GM23338 (cell line): ENCODE data around the gene MAPK8IP2. TPM values are rescaled to one million over a fixed set of nuclear protein-coding genes. Genes with fewer than 3 reads are reported as not detected.

Experiments
- ATAC-seq: fragments of 200-7000 bp; cut with Tn5 transposase; 3 replicates; pipeline ENCODE4 v1.9.1; 2020
- DNase-seq: peaks from one replicate; pipeline ENCODE4 v3.0.0-alpha.2; 2015; ENCODE audit warnings: low spot score
- H2AFZ ChIP-seq: fragments of 200-600 bp; sonication (generic); 2 replicates; pipeline ENCODE4 v1.8.0; 2016; ENCODE audit warnings: antibody characterized with exemption, mild to moderate bottlenecking, moderate library complexity
- H3F3A ChIP-seq: fragments of 200-600 bp; sonication (generic); replicated peaks from 2 replicates; pipeline ENCODE4 v1.8.0; 2017; ENCODE audit warnings: antibody characterized with exemption, mixed run types, low read depth
- H3K27ac ChIP-seq: fragments of 200-600 bp; sonication (generic); 2 replicates; pipeline ENCODE4 v1.6.1; 2016; ENCODE audit warnings: low read depth
- H3K27me3 ChIP-seq: fragments of 200-600 bp; sonication (generic); 2 replicates; pipeline ENCODE4 v1.8.0; 2016; ENCODE audit warnings: mild to moderate bottlenecking, mixed run types, moderate library complexity; ENCODE audit not compliant: insufficient read depth
- H3K36me3 ChIP-seq: fragments of 200-600 bp; sonication (generic); 2 replicates; pipeline ENCODE4 v1.8.0; 2016; ENCODE audit warnings: mild to moderate bottlenecking; ENCODE audit not compliant: insufficient read depth
- H3K4me1 ChIP-seq: fragments of 200-600 bp; sonication (generic); 2 replicates; pipeline ENCODE4 v1.8.0; 2016; ENCODE audit warnings: mild to moderate bottlenecking, moderate library complexity; ENCODE audit not compliant: insufficient read depth
- H3K4me2 ChIP-seq: fragments of 200-600 bp; sonication (generic); 2 replicates; pipeline ENCODE4 v1.7.1; 2017; ENCODE audit warnings: mixed run types
- H3K4me3 ChIP-seq: fragments of 200-600 bp; sonication (generic); 2 replicates; pipeline ENCODE4 v1.6.1; 2016; ENCODE audit warnings: mixed run types
- H3K79me2 ChIP-seq: fragments of 200-600 bp; sonication (generic); replicated peaks from 2 replicates; pipeline ENCODE4 v1.8.0; 2017; ENCODE audit warnings: mild to moderate bottlenecking; ENCODE audit not compliant: insufficient read depth
- H3K9me2 ChIP-seq: fragments of 200-600 bp; sonication (generic); 2 replicates; pipeline ENCODE4 v1.8.0; 2017; ENCODE audit not compliant: insufficient read depth
- H4K20me1 ChIP-seq: fragments of 200-600 bp; sonication (generic); replicated peaks from 2 replicates; pipeline ENCODE4 v1.8.0; 2017; ENCODE audit warnings: mild to moderate bottlenecking; ENCODE audit not compliant: insufficient read depth
- H3K27ac Mint-ChIP-seq: 2 replicates; pipeline ENCODE4 v1.8.0; 2020; ENCODE audit warnings: inconsistent platforms, mild to moderate bottlenecking, moderate library complexity, mixed read lengths
- H3K27me3 Mint-ChIP-seq: 3 replicates; pipeline ENCODE4 v1.8.0; 2022; ENCODE audit warnings: low read depth, mild to moderate bottlenecking, moderate library complexity, mixed read lengths, inconsistent platforms; ENCODE audit not compliant: insufficient read depth, poor library complexity
- H3K36me3 Mint-ChIP-seq: 3 replicates; pipeline ENCODE4 v1.8.0; 2021; ENCODE audit warnings: low read depth, mild to moderate bottlenecking, inconsistent platforms, moderate library complexity, mixed read lengths
- H3K4me1 Mint-ChIP-seq: 3 replicates; pipeline ENCODE4 v1.8.0; 2020; ENCODE audit warnings: mild to moderate bottlenecking, inconsistent platforms, mixed read lengths
- H3K4me3 Mint-ChIP-seq: 3 replicates; pipeline ENCODE4 v1.8.0; 2021; ENCODE audit warnings: moderate library complexity, mild to moderate bottlenecking, inconsistent platforms, mixed read lengths
- H3K9me3 Mint-ChIP-seq: 3 replicates; pipeline ENCODE4 v1.8.0; 2020; ENCODE audit warnings: moderate library complexity, mild to moderate bottlenecking, inconsistent platforms, mixed read lengths
- EZH2 ChIP-seq: fragments of 200-600 bp; sonication (generic); IDR thresholded peaks from one replicate; pipeline ENCODE4 v1.8.0; 2017; ENCODE audit warnings: antibody characterized with exemption, mild to moderate bottlenecking, low read depth; ENCODE audit not compliant: unreplicated experiment
- ZNF331 ChIP-seq: fragments of 250-450 bp; sonication (Bioruptor Pico); IDR thresholded peaks from 2 replicates; pipeline ENCODE4 v1.5.0; 2020; ENCODE audit warnings: low read depth, mild to moderate bottlenecking, moderate library complexity
- polyA plus RNA-seq: library from polyadenylated mRNA; unstranded; fragments of >200 nt; fragmentation: Nextera tagmentation; extraction: Ambion mirVana; gene quantifications from 2 replicates; pipeline ENCODE4 v1.2.1, GENCODE V29; 2016
- total RNA-seq: library from RNA; depleted of rRNA; stranded (reverse); fragments of >200 nt; shearing (Covaris generic); gene quantifications from 2 replicates; pipeline ENCODE4 v1.2.3, GENCODE V29; 2014
- TF ChIP-seq, protein P1 (sequence below): fragments of 250-450 bp; sonication (Bioruptor Pico); IDR thresholded peaks from 2 replicates; pipeline ENCODE4 v1.5.0; 2020; ENCODE audit warnings: mild to moderate bottlenecking, moderate library complexity
- TF ChIP-seq, protein P2 (sequence below), 2 experiments: fragments of 200-600 bp in 1 of 2; sonication (generic) in 1 of 2; conservative IDR thresholded peaks; 2 replicates each; pipeline versions ENCODE4 v1.5.1 to v1.6.1; 2016 to 2017; ENCODE audit warnings: antibody characterized with exemption in 2 of 2, low read depth in 2 of 2, mild to moderate bottlenecking in 2 of 2, moderate library complexity in 1 of 2
- TF ChIP-seq, protein P3 (sequence below): IDR thresholded peaks from 2 replicates; pipeline ENCODE4 v1.6.1; 2016; ENCODE audit warnings: antibody characterized with exemption
- TF ChIP-seq, protein P4 (sequence below): IDR thresholded peaks from one replicate; pipeline ENCODE4 v1.6.1; 2018; ENCODE audit warnings: antibody characterized with exemption; ENCODE audit not compliant: unreplicated experiment

MAPK8IP2 gene
- total and polyA plus RNA-seq, 2 experiments from 2014 or later, result 0.15 to 3.5 TPM

DNA sequence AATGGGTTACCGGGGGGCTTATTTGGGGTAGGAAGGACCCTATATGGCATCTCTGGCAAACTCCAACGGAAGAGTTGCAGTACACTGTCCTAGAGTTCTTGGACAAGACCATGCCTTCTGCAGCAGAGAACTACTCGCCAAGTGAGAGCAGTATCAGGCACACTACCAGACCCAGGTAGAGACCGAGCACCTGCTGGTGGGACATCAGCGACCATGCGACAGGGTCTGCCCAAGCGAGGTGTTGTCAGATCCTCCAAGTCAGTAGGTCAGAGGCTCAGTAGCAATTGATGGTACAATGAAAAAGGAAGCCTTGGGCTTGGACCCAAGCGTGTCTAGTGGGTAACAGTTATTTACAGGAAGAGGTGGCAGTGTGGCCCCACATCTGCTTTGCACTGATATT is 14.8 kb upstream of the MAPK8IP2 start (continued):
- TF ChIP-seq, protein P1, sequence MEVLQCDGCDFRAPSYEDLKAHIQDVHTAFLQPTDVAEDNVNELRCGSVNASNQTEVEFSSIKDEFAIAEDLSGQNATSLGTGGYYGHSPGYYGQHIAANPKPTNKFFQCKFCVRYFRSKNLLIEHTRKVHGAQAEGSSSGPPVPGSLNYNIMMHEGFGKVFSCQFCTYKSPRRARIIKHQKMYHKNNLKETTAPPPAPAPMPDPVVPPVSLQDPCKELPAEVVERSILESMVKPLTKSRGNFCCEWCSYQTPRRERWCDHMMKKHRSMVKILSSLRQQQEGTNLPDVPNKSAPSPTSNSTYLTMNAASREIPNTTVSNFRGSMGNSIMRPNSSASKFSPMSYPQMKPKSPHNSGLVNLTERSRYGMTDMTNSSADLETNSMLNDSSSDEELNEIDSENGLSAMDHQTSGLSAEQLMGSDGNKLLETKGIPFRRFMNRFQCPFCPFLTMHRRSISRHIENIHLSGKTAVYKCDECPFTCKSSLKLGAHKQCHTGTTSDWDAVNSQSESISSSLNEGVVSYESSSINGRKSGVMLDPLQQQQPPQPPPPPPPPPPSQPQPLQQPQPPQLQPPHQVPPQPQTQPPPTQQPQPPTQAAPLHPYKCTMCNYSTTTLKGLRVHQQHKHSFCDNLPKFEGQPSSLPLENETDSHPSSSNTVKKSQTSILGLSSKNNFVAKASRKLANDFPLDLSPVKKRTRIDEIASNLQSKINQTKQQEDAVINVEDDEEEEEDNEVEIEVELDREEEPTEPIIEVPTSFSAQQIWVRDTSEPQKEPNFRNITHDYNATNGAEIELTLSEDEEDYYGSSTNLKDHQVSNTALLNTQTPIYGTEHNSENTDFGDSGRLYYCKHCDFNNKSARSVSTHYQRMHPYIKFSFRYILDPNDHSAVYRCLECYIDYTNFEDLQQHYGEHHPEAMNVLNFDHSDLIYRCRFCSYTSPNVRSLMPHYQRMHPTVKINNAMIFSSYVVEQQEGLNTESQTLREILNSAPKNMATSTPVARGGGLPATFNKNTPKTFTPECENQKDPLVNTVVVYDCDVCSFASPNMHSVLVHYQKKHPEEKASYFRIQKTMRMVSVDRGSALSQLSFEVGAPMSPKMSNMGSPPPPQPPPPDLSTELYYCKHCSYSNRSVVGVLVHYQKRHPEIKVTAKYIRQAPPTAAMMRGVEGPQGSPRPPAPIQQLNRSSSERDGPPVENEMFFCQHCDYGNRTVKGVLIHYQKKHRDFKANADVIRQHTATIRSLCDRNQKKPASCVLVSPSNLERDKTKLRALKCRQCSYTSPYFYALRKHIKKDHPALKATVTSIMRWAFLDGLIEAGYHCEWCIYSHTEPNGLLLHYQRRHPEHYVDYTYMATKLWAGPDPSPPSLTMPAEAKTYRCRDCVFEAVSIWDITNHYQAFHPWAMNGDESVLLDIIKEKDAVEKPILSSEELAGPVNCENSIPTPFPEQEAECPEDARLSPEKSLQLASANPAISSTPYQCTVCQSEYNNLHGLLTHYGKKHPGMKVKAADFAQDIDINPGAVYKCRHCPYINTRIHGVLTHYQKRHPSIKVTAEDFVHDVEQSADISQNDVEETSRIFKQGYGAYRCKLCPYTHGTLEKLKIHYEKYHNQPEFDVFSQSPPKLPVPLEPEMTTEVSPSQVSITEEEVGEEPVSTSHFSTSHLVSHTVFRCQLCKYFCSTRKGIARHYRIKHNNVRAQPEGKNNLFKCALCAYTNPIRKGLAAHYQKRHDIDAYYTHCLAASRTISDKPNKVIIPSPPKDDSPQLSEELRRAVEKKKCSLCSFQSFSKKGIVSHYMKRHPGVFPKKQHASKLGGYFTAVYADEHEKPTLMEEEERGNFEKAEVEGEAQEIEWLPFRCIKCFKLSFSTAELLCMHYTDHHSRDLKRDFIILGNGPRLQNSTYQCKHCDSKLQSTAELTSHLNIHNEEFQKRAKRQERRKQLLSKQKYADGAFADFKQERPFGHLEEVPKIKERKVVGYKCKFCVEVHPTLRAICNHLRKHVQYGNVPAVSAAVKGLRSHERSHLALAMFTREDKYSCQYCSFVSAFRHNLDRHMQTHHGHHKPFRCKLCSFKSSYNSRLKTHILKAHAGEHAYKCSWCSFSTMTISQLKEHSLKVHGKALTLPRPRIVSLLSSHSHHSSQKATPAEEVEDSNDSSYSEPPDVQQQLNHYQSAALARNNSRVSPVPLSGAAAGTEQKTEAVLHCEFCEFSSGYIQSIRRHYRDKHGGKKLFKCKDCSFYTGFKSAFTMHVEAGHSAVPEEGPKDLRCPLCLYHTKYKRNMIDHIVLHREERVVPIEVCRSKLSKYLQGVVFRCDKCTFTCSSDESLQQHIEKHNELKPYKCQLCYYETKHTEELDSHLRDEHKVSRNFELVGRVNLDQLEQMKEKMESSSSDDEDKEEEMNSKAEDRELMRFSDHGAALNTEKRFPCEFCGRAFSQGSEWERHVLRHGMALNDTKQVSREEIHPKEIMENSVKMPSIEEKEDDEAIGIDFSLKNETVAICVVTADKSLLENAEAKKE, result no peak
- TF ChIP-seq, protein P2, sequence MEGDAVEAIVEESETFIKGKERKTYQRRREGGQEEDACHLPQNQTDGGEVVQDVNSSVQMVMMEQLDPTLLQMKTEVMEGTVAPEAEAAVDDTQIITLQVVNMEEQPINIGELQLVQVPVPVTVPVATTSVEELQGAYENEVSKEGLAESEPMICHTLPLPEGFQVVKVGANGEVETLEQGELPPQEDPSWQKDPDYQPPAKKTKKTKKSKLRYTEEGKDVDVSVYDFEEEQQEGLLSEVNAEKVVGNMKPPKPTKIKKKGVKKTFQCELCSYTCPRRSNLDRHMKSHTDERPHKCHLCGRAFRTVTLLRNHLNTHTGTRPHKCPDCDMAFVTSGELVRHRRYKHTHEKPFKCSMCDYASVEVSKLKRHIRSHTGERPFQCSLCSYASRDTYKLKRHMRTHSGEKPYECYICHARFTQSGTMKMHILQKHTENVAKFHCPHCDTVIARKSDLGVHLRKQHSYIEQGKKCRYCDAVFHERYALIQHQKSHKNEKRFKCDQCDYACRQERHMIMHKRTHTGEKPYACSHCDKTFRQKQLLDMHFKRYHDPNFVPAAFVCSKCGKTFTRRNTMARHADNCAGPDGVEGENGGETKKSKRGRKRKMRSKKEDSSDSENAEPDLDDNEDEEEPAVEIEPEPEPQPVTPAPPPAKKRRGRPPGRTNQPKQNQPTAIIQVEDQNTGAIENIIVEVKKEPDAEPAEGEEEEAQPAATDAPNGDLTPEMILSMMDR (conservative IDR thresholded peaks at IDR 0.05; ENCODE audit: low read depth in 2 of 2), result no peak
- TF ChIP-seq EZH2 (no peak), ZNF331 (CRISPR knock-in tag) (no peak)

DNA sequence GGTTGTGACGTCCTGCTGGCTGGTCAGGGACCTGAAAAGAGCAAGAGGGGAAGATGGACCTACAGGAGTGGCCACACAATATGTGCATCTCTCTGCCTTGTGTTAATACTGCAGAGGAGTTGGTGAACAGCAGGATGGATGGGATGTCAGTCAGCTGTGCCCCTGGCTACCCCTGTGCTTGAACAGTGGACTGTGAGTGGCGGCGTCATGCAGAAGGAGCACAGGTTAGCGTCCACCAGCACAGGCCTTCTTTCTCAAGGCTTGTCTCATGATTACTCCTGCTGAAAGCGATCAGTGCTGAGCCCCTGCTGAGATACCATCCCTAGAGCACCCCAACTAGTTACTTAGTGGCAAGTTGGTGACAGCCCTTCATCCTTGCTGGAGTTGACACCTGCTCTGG is 14.2 kb upstream of the MAPK8IP2 start:
- Histone ChIP-seq H3K79me2 (no peaks in the 10 kb centered on the region), H3K27ac (no peak overlapping the region), H3K4me1 (peaks cover 8% of the 10 kb centered on the region), H2AFZ (no peak overlapping the region), H3K27me3 (peaks cover 17% of the 10 kb centered on the region; the same call in 1 of the 2 replicates), H3F3A (peaks cover 15% of the 10 kb centered on the region), H3K4me3 (no peak overlapping the region), H3K4me2 (no peak overlapping the region), H3K36me3 (no peaks in the 10 kb centered on the region), H3K9me2 (no peaks in the 10 kb centered on the region), H4K20me1 (peaks cover 2% of the 10 kb centered on the region; the same call in 1 of the 2 replicates)
- DNase-seq (no peak), ATAC-seq (no peak)
- H3K27ac Mint-ChIP-seq, result no peak overlapping the region
- no peak overlapping the region for H3K4me3 Mint-ChIP-seq
- H3K9me3 Mint-ChIP-seq, result no peaks in the 10 kb centered on the region
- no peaks in the 10 kb centered on the region; the same call in 2 of the 3 replicates for H3K36me3 Mint-ChIP-seq
- H3K4me1 Mint-ChIP-seq, result peaks cover 7% of the 10 kb centered on the region
- H3K27me3 Mint-ChIP-seq, result peaks cover 8% of the 10 kb centered on the region
- TF ChIP-seq, protein P2 (conservative IDR thresholded peaks at IDR 0.05; ENCODE audit: low read depth in 2 of 2), result no peak
- TF ChIP-seq, protein P3, sequence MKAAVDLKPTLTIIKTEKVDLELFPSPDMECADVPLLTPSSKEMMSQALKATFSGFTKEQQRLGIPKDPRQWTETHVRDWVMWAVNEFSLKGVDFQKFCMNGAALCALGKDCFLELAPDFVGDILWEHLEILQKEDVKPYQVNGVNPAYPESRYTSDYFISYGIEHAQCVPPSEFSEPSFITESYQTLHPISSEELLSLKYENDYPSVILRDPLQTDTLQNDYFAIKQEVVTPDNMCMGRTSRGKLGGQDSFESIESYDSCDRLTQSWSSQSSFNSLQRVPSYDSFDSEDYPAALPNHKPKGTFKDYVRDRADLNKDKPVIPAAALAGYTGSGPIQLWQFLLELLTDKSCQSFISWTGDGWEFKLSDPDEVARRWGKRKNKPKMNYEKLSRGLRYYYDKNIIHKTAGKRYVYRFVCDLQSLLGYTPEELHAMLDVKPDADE, result no peak
- TF ChIP-seq, protein P4, sequence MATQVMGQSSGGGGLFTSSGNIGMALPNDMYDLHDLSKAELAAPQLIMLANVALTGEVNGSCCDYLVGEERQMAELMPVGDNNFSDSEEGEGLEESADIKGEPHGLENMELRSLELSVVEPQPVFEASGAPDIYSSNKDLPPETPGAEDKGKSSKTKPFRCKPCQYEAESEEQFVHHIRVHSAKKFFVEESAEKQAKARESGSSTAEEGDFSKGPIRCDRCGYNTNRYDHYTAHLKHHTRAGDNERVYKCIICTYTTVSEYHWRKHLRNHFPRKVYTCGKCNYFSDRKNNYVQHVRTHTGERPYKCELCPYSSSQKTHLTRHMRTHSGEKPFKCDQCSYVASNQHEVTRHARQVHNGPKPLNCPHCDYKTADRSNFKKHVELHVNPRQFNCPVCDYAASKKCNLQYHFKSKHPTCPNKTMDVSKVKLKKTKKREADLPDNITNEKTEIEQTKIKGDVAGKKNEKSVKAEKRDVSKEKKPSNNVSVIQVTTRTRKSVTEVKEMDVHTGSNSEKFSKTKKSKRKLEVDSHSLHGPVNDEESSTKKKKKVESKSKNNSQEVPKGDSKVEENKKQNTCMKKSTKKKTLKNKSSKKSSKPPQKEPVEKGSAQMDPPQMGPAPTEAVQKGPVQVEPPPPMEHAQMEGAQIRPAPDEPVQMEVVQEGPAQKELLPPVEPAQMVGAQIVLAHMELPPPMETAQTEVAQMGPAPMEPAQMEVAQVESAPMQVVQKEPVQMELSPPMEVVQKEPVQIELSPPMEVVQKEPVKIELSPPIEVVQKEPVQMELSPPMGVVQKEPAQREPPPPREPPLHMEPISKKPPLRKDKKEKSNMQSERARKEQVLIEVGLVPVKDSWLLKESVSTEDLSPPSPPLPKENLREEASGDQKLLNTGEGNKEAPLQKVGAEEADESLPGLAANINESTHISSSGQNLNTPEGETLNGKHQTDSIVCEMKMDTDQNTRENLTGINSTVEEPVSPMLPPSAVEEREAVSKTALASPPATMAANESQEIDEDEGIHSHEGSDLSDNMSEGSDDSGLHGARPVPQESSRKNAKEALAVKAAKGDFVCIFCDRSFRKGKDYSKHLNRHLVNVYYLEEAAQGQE, result no peak
